SK-N-SH (cell line): ENCODE measurements around the gene TEAD1. TPM values are rescaled to one million over a fixed set of nuclear protein-coding genes. Genes with fewer than 3 reads are reported as not detected.

Experiments used
- CTCF ChIA-PET: fragments of 300-600, 350-600 bp; formaldehyde crosslinking; extraction: SDS; loops from one replicate; lab custom pipeline; 2021; lab: Yijun Ruan, JAX
- POLR2A ChIA-PET: fragments of 350-600 bp; sonication (Branson Sonifier 250); formaldehyde crosslinking; extraction: SDS; loops from one replicate; lab custom pipeline; 2020; ENCODE audit warnings: antibody characterized with exemption, inconsistent platforms; lab: Yijun Ruan, JAX
- DNase-seq: peaks from one replicate; pipeline ENCODE4 v3.0.0; 2012
- H2AFZ ChIP-seq: fragments of 200-600 bp; sonication (generic); 2 replicates; pipeline ENCODE4 v1.8.1; 2016; ENCODE audit warnings: antibody characterized with exemption, mild to moderate bottlenecking, low read depth
- H3F3A ChIP-seq: fragments of 200-600 bp; sonication (generic); replicated peaks from 2 replicates; pipeline ENCODE3; 2016; ENCODE audit warnings: antibody characterized with exemption, mild to moderate bottlenecking; ENCODE audit not compliant: insufficient read depth
- H3K27ac ChIP-seq, 2 experiments: fragments of 200-500 bp in 1 of 2; fragments of 200-600 bp in 1 of 2; sonication (Bioruptor generic) in 1 of 2; sonication (generic), shearing (Covaris generic) in 1 of 2; 2 replicates each; pipeline versions ENCODE4 v1.5.1 to v1.6.1; 2014 to 2016; ENCODE audit warnings: low read depth in 2 of 2, inconsistent platforms in 1 of 2, low read length in 1 of 2, mild to moderate bottlenecking in 1 of 2, mixed read lengths in 1 of 2
- H3K27me3 ChIP-seq: fragments of 200-600 bp; sonication (generic), shearing (Covaris generic); 2 replicates; pipeline ENCODE4 v1.6.1; 2016; ENCODE audit warnings: mixed run types; ENCODE audit not compliant: insufficient read depth
- H3K36me3 ChIP-seq, 2 experiments: fragments of 200-500 bp in 1 of 2; fragments of 200-600 bp in 1 of 2; sonication (Bioruptor generic) in 1 of 2; sonication (generic) in 1 of 2; replicated peaks in 1 of 2; 2 replicates each; pipeline versions ENCODE3 to v1.5.1; 2014 to 2016; ENCODE audit warnings: low read length in 1 of 2, mild to moderate bottlenecking in 1 of 2; ENCODE audit not compliant: insufficient read depth in 2 of 2, control insufficient read depth in 1 of 2
- H3K4me1 ChIP-seq, 2 experiments: fragments of 200-500 bp in 1 of 2; fragments of 200-600 bp in 1 of 2; sonication (Bioruptor generic) in 1 of 2; sonication (generic), shearing (Covaris generic) in 1 of 2; 2 replicates each; pipeline versions ENCODE4 v1.5.1 to v1.6.1; 2014 to 2016; ENCODE audit warnings: low read depth in 1 of 2, low read length in 1 of 2, mixed run types in 1 of 2; ENCODE audit not compliant: insufficient read depth in 2 of 2, control insufficient read depth in 1 of 2
- H3K4me2 ChIP-seq: fragments of 200-600 bp; sonication (generic), shearing (Covaris generic); 2 replicates; pipeline ENCODE4 v1.6.1; 2017; ENCODE audit warnings: mixed run types
- H3K4me3 ChIP-seq, 2 experiments: fragments of 200-500 bp in 1 of 2; fragments of 200-600 bp in 1 of 2; sonication (Bioruptor generic) in 1 of 2; sonication (generic), shearing (Covaris generic) in 1 of 2; 2 replicates each; pipeline versions ENCODE4 v1.5.1 to v1.8.1; 2014 to 2016; ENCODE audit warnings: low read depth in 2 of 2, inconsistent platforms in 1 of 2, low read length in 1 of 2, mild to moderate bottlenecking in 1 of 2, mixed read lengths in 1 of 2, moderate library complexity in 1 of 2
- H3K79me2 ChIP-seq: fragments of 200-600 bp; sonication (generic); 2 replicates; pipeline ENCODE4 v1.8.1; 2017; ENCODE audit warnings: mild to moderate bottlenecking; ENCODE audit not compliant: insufficient read depth
- H3K9ac ChIP-seq: fragments of 200-600 bp; sonication (generic); 2 replicates; pipeline ENCODE4 v1.6.1; 2017; ENCODE audit warnings: mixed run types
- H3K9me2 ChIP-seq: fragments of 200-600 bp; sonication (generic); 2 replicates; pipeline ENCODE4 v1.6.1; 2017; ENCODE audit warnings: mixed run types
- H3K9me3 ChIP-seq: fragments of 200-600 bp; sonication (generic); 2 replicates; pipeline ENCODE4 v1.6.1; 2017; ENCODE audit warnings: mixed run types, mild to moderate bottlenecking, moderate library complexity
- H4K20me1 ChIP-seq: fragments of 200-600 bp; sonication (generic); 2 replicates; pipeline ENCODE4 v1.6.1; 2017; ENCODE audit warnings: mild to moderate bottlenecking, mixed run types; ENCODE audit not compliant: insufficient read depth
- CHD2 ChIP-seq: fragments of 150-350 bp; IDR thresholded peaks from 2 replicates; pipeline ENCODE4 v1.6.1; 2018; ENCODE audit warnings: low read length; ENCODE audit not compliant: partially characterized antibody
- EP300 ChIP-seq, 2 experiments: IDR thresholded peaks; 2 replicates each; pipeline versions ENCODE4 v1.4.0 to v1.6.1; 2012; ENCODE audit warnings: borderline replicate concordance in 1 of 2, low read depth in 1 of 2, low read length in 1 of 2
- FOXM1 ChIP-seq: IDR thresholded peaks from 2 replicates; pipeline ENCODE4 v1.4.0; 2012; ENCODE audit warnings: low read depth, mild to moderate bottlenecking
- GABPA ChIP-seq: IDR thresholded peaks from 2 replicates; pipeline ENCODE4 v1.4.0; 2012; ENCODE audit warnings: low read depth, mild to moderate bottlenecking
- MXI1 ChIP-seq: IDR thresholded peaks from 2 replicates; pipeline ENCODE4 v1.6.1; 2012; ENCODE audit warnings: mild to moderate bottlenecking, low read depth, low read length, improper control_type of control experiment
- NRF1 ChIP-seq: IDR thresholded peaks from 2 replicates; pipeline ENCODE4 v1.6.1; 2012; ENCODE audit warnings: low read depth, mild to moderate bottlenecking, low read length
- PBX3 ChIP-seq: IDR thresholded peaks from 2 replicates; pipeline ENCODE4; 2012
- RAD21 ChIP-seq: IDR thresholded peaks from 2 replicates; pipeline ENCODE4 v1.6.1; 2012; ENCODE audit warnings: mild to moderate bottlenecking, low read length
- REST ChIP-seq: IDR thresholded peaks from 2 replicates; pipeline ENCODE4 v1.6.1; 2012; ENCODE audit warnings: mild to moderate bottlenecking, low read depth, low read length, moderate library complexity
- USF1 ChIP-seq: IDR thresholded peaks from 2 replicates; pipeline ENCODE4 v1.4.0; 2012; ENCODE audit warnings: low read depth, borderline replicate concordance
- ZBTB33 ChIP-seq: IDR thresholded peaks from 2 replicates; pipeline ENCODE4 v1.4.0; 2012; ENCODE audit warnings: low read depth, borderline replicate concordance
- WGBS: methylation state at CpG from one replicate; pipeline ENCODE4 v1.1.6; 2017; ENCODE audit warnings: low lambda C conversion rate; 5-methylcytosine and 5-hydroxymethylcytosine counted together
- polyA plus RNA-seq, 3 experiments: library from polyadenylated mRNA; depleted of rRNA; stranded (reverse); fragments of >200 nt; gene quantifications; 2 replicates each; pipeline ENCODE4 v1.2.3, GENCODE V29; 2012

The TEAD1 gene
- polyA plus RNA-seq, 1 of the 3 experiments (the other 2 are of a cell fraction) = 31.2 TPM

- ChIA-PET CTCF (interaction anchor here (1.7 to 2.1 kb wide), 2 partner anchors 9 to 147 kb away, joined by 4 to 7 read pairs; no protein-coding TSS in a partner anchor), POLR2A (no interaction called here)
- TF ChIP-seq RAD21 (no peak), MXI1 (no peak), GABPA (no peak), CHD2 (no peak), FOXM1 (no peak), EP300 (IDR thresholded peaks at IDR 0.05; ENCODE audit: borderline replicate concordance in 1 of 2, low read depth in 1 of 2, low read length in 1 of 2) (no peak), ZBTB33 (no peak), NRF1 (no peak), PBX3 (no peak), REST (no peak), USF1 (no peak)
- Histone ChIP-seq H3K9me3 (no peaks in the 10 kb centered on the region), H3K4me3 (no peak overlapping the region), H3K4me2 (no peak overlapping the region), H3K9me2 (no peaks in the 10 kb centered on the region), H3F3A (no peaks in the 10 kb centered on the region), H3K36me3 (peaks cover 4 to 24% of the 10 kb centered on the region in 2 experiments), H3K9ac (no peak overlapping the region), H4K20me1 (peaks cover 85% of the 10 kb centered on the region), H3K4me1 (peaks cover 16 to 17% of the 10 kb centered on the region in 2 experiments; a peak in 3 of 4 replicates), H2AFZ (no peak overlapping the region), H3K79me2 (peaks cover 100% of the 10 kb centered on the region), H3K27ac (no peak overlapping the region), H3K27me3 (no peaks in the 10 kb centered on the region)
- 88% methylated on average over 1 of the region's 1 CpG for WGBS
- no peak for DNase-seq
These were observed 67.5 kb downstream of the TEAD1 start for GRCh38 chr11:12741671-12742216.
